CD14-positive monocyte (primary cell): Measurements from ENCODE around the gene STUM. TPM values are rescaled to one million over a fixed set of nuclear protein-coding genes. Genes with fewer than 3 reads are reported as not detected.
A peak's percentile ranks its signal among the peaks of the same experiment; 100 is the strongest.

ENCODE experiments used
- DNase-seq, 3 donors: peaks; one replicate each; pipeline ENCODE4 v3.0.0-alpha.2; 2011 to 2022
- H2AFZ ChIP-seq: 2 replicates; pipeline ENCODE4 v1.6.0; 2012; ENCODE audit warnings: mild to moderate bottlenecking, low read depth, low read length, inconsistent platforms; ENCODE audit not compliant: insufficient read depth, poor library complexity, severe bottlenecking
- H3K27ac ChIP-seq, 2 donors: 1 replicate in 1 of 2; 2 replicates in 1 of 2; pipeline ENCODE4 v1.5.1; 2012 to 2013; ENCODE audit warnings: low read length in 2 of 2, control low read depth in 1 of 2, inconsistent platforms in 1 of 2, low read depth in 1 of 2, mild to moderate bottlenecking in 1 of 2
- H3K27me3 ChIP-seq, 2 donors: one replicate each; pipeline versions ENCODE4 v1.6.0 to v1.6.1; 2011 to 2013; ENCODE audit warnings: low read length in 2 of 2; ENCODE audit not compliant: control insufficient read depth in 2 of 2, insufficient read depth in 2 of 2
- H3K36me3 ChIP-seq, 2 donors: replicated peaks in 1 of 2; 1 replicate in 1 of 2; 2 replicates in 1 of 2; pipeline versions ENCODE4 v1.5.1 to v1.6.1; 2012 to 2013; ENCODE audit warnings: low read length in 2 of 2, control low read depth in 1 of 2, inconsistent platforms in 1 of 2, mild to moderate bottlenecking in 1 of 2; ENCODE audit not compliant: insufficient read depth in 2 of 2, control insufficient read depth in 1 of 2
- H3K4me1 ChIP-seq, 2 donors: 1 replicate in 1 of 2; 2 replicates in 1 of 2; pipeline versions ENCODE4 v1.5.1 to v1.6.1; 2012 to 2013; ENCODE audit warnings: low read length in 2 of 2, control low read depth in 1 of 2, inconsistent platforms in 1 of 2, mild to moderate bottlenecking in 1 of 2, moderate library complexity in 1 of 2; ENCODE audit not compliant: insufficient read depth in 2 of 2, control insufficient read depth in 1 of 2
- H3K4me2 ChIP-seq: replicated peaks from 2 replicates; pipeline ENCODE3; 2012; ENCODE audit warnings: low read length, moderate library complexity, mild to moderate bottlenecking; ENCODE audit not compliant: poor library complexity, severe bottlenecking; ENCODE audit errors: extremely low read depth
- H3K4me3 ChIP-seq, 3 experiments: fragments of 200-600 bp in 1 of 3; sonication (generic) in 1 of 3; replicated peaks in 1 of 3; 1 replicate in 2 of 3; 2 replicates in 1 of 3; pipeline ENCODE4 v1.5.1; 2011 to 2013; ENCODE audit warnings: low read length in 3 of 3, mild to moderate bottlenecking in 3 of 3, control low read depth in 2 of 3, low read depth in 2 of 3, inconsistent platforms in 1 of 3, moderate library complexity in 1 of 3
- H3K79me2 ChIP-seq: 2 replicates; pipeline ENCODE4 v1.6.0; 2012; ENCODE audit warnings: mild to moderate bottlenecking, control low read depth, inconsistent platforms, low read length, moderate library complexity; ENCODE audit not compliant: insufficient read depth
- H3K9ac ChIP-seq: 2 replicates; pipeline ENCODE4 v1.6.0; 2017; ENCODE audit warnings: low read length, mild to moderate bottlenecking; ENCODE audit not compliant: insufficient read depth, poor library complexity, severe bottlenecking
- H3K9me3 ChIP-seq, 2 donors: replicated peaks in 1 of 2; 1 replicate in 1 of 2; 2 replicates in 1 of 2; pipeline versions ENCODE4 v1.5.1 to v1.6.1; 2012 to 2013; ENCODE audit warnings: low read length in 2 of 2, control low read depth in 1 of 2; ENCODE audit not compliant: control insufficient read depth in 1 of 2, insufficient read depth in 1 of 2
- H4K20me1 ChIP-seq: 2 replicates; pipeline ENCODE4 v1.6.0; 2012; ENCODE audit warnings: mild to moderate bottlenecking, low read length, control low read depth, moderate library complexity; ENCODE audit not compliant: insufficient read depth
- H3K27ac Mint-ChIP-seq, 7 donors: one replicate each; pipeline ENCODE4 v1.8.0; 2020; ENCODE audit warnings: mild to moderate bottlenecking in 7 of 7, mixed read lengths in 7 of 7, moderate library complexity in 6 of 7, inconsistent platforms in 2 of 7
- H3K27me3 Mint-ChIP-seq, 3 donors: one replicate each; pipeline ENCODE4 v1.8.0; 2021 to 2022; ENCODE audit warnings: low read depth in 3 of 3, mild to moderate bottlenecking in 3 of 3, mixed read lengths in 3 of 3, moderate library complexity in 3 of 3, inconsistent platforms in 1 of 3
- H3K36me3 Mint-ChIP-seq, 2 donors: one replicate each; pipeline ENCODE4 v1.8.0; 2020; ENCODE audit warnings: mixed read lengths in 2 of 2, inconsistent platforms in 1 of 2, mild to moderate bottlenecking in 1 of 2
- H3K4me1 Mint-ChIP-seq: one replicate; pipeline ENCODE4 v1.8.0; 2020; ENCODE audit warnings: mild to moderate bottlenecking, mixed read lengths
- H3K4me3 Mint-ChIP-seq, 2 donors: one replicate each; pipeline ENCODE4 v1.8.0; 2020; ENCODE audit warnings: mild to moderate bottlenecking in 2 of 2, mixed read lengths in 2 of 2, moderate library complexity in 1 of 2
- H3K9me3 Mint-ChIP-seq, 7 donors: one replicate each; pipeline ENCODE4 v1.8.0; 2020 to 2022; ENCODE audit warnings: mixed read lengths in 7 of 7, mild to moderate bottlenecking in 6 of 7, moderate library complexity in 6 of 7, inconsistent platforms in 2 of 7
- WGBS: methylation state at CpG from one replicate; pipeline ENCODE4 v1.1.5; 2013; ENCODE audit warnings: missing lambda C conversion rate; ENCODE audit not compliant: insufficient coverage; 5-methylcytosine and 5-hydroxymethylcytosine counted together
- intact Hi-C, 2 donors: fragments of 100-400 bp; cut with micrococcal nuclease; formaldehyde crosslinking; loops; one replicate each; pipeline versions ENCODE4 v1.15.0 to v1.15.1; 2023
- polyA plus RNA-seq, 3 donors: library from polyadenylated mRNA; depleted of rRNA in 1 of 3; unstranded in 2 of 3; stranded (reverse) in 1 of 3; fragments of 300-500 nt in 2 of 3; fragments of >200 nt in 1 of 3; fragmentation: Illumina TruSeq in 2 of 3; gene quantifications; 1 replicate in 2 of 3; 2 replicates in 1 of 3; pipeline ENCODE4 v1.2.3, GENCODE V29; 2012 to 2021
- TF ChIP-seq, protein P1 (sequence below): fragments of 200-600 bp; IDR thresholded peaks from one replicate; pipeline ENCODE4 v1.8.0; 2022; ENCODE audit warnings: antibody characterized with exemption, mild to moderate bottlenecking

Gene STUM
- polyA plus RNA-seq, 3 donors = not detected

DNA sequence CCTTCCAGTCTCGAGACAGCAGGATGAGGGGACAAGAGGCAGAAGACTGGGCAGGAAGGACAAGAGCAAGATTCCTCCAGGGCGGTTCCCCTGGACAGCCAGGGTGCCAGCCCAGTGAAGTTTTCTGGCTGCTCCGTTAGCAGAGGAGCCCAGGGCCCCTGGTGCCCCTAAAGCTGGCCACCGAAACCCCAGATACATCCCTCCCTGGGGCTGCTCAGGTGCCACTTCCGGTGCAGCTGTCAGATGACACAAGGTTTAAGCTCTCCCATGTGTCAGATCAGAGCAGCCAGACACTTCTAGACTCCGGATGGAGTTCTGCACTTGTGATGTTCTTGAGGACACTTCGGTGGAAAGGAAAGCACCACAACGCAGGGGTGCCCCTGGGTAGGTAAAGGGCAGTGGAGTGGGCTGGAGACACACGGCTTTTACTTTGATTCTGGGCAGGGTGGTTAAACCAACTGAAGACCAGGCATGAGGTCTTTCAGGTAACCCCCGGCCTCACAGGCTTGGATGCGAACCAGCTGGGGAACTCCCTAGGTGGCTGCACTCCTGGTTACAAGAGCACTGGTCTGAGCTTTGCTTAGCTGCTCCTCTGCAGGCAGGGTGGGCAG lies 104.9 kb downstream of the STUM start:
- H3K4me2 ChIP-seq = no peak overlapping the region
- intact Hi-C loops = loop anchor here in 1 of 2 donors (5.0 kb wide), 1 partner anchor 34 kb away; no protein-coding TSS in a partner anchor
- Mint-ChIP-seq H3K9me3 (no peaks in the 10 kb centered on the region), H3K4me1 (peaks cover 46% of the 10 kb centered on the region), H3K36me3 (peaks cover 32 to 33% of the 10 kb centered on the region in 2 donors), H3K27me3 (peaks cover 0 to 5% (median 4%) of the 10 kb centered on the region in 3 donors), H3K27ac (peak overlapping the region in 5 of 7 donors; percentile 14 to 98 (median 95)), H3K4me3 (no peak overlapping the region)
- peaks cover 42% of the 10 kb centered on the region for H3K79me2 ChIP-seq
- H3K9ac ChIP-seq = no peak overlapping the region
- H3K9me3 ChIP-seq = no peaks in the 10 kb centered on the region
- peaks cover 7% of the 10 kb centered on the region for H4K20me1 ChIP-seq
- H2AFZ ChIP-seq = no peak overlapping the region
- H3K27me3 ChIP-seq = no peaks in the 10 kb centered on the region
- peaks cover 7 to 14% of the 10 kb centered on the region in 2 donors for H3K36me3 ChIP-seq
- no peak overlapping the region for H3K4me3 ChIP-seq
- H3K27ac ChIP-seq = peak overlapping the region in 1 of 2 donors; percentile 94
- TF ChIP-seq, protein P1, sequence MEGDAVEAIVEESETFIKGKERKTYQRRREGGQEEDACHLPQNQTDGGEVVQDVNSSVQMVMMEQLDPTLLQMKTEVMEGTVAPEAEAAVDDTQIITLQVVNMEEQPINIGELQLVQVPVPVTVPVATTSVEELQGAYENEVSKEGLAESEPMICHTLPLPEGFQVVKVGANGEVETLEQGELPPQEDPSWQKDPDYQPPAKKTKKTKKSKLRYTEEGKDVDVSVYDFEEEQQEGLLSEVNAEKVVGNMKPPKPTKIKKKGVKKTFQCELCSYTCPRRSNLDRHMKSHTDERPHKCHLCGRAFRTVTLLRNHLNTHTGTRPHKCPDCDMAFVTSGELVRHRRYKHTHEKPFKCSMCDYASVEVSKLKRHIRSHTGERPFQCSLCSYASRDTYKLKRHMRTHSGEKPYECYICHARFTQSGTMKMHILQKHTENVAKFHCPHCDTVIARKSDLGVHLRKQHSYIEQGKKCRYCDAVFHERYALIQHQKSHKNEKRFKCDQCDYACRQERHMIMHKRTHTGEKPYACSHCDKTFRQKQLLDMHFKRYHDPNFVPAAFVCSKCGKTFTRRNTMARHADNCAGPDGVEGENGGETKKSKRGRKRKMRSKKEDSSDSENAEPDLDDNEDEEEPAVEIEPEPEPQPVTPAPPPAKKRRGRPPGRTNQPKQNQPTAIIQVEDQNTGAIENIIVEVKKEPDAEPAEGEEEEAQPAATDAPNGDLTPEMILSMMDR = no peak
- DNase-seq = no peak
- WGBS = 83% methylated on average over 11 of the region's 11 CpGs
- H3K4me1 ChIP-seq = peaks cover 32 to 43% of the 10 kb centered on the region in 2 donors

DNA sequence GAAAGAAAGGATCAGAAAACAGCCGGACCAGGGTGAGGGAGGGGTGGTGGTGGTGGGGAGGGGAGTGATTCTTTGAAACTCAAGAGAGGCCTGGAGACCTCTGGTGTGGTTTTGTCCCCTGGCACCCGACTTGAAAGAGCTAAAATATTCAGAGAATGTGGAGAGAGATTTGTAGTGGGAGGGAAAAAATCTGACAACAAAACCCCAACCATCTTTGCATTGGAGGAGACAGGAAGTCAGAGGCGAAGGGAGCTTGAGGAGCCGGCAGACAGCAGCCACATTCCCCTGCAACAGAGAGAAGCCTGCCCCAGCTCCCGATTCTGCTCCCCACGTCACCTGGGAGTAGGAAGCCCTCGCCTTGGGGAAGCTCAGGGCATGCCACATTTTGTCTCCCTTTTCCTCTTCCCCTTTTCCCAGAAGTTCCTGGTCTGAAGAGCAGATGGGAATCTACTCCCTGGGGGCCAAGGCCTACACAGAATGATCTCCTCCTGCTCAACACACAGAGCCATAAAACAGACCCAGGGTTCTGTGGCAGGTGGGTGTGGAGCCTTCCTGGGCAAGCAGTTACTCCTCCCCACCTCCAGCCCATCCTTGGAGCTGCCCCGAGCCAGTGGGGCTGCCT lies 105.6 kb downstream of the STUM start:
- H3K36me3 ChIP-seq = peaks cover 0 to 6% of the 10 kb centered on the region in 2 donors
- peaks cover 46% of the 10 kb centered on the region for H3K79me2 ChIP-seq
- 54% methylated on average over 2 of the region's 8 CpGs for WGBS
- Mint-ChIP-seq H3K27ac (peak overlapping the region; percentile 90 to 98 (median 95)), H3K27me3 (peaks cover 0 to 5% (median 4%) of the 10 kb centered on the region in 3 donors), H3K4me1 (peaks cover 51% of the 10 kb centered on the region), H3K9me3 (no peaks in the 10 kb centered on the region), H3K36me3 (peaks cover 28 to 30% of the 10 kb centered on the region in 2 donors), H3K4me3 (no peak overlapping the region)
- peaks cover 7% of the 10 kb centered on the region for H4K20me1 ChIP-seq
- peak overlapping the region; percentile 66 for H3K9ac ChIP-seq
- H3K27ac ChIP-seq = peak overlapping the region; percentile 83 to 94
- no peak overlapping the region for H3K4me2 ChIP-seq
- no peaks in the 10 kb centered on the region for H3K27me3 ChIP-seq
- TF ChIP-seq, protein P1 = no peak
- peaks cover 32 to 48% of the 10 kb centered on the region in 2 donors for H3K4me1 ChIP-seq
- H3K9me3 ChIP-seq = no peaks in the 10 kb centered on the region
- DNase-seq = no peak
- no peak overlapping the region for H3K4me3 ChIP-seq
- no peak overlapping the region for H2AFZ ChIP-seq
- intact Hi-C loops = loop anchor here in 1 of 2 donors (5.0 kb wide), 1 partner anchor 33 kb away; no protein-coding TSS in a partner anchor
